Prostate gland (tissue), 2 donors: ENCODE data around the gene LIX1L. TPM values are rescaled to one million over a fixed set of nuclear protein-coding genes. Genes with fewer than 3 reads are reported as not detected.
"Not testable (repeated sequence)": the region's sequence is repeated elsewhere in the genome, so short reads cannot be mapped to it uniquely, and the experiment has no call there.

Source experiments
- DNase-seq: peaks from one replicate; pipeline ENCODE4 v3.0.0-alpha.2; 2019; ENCODE audit warnings: low spot score
- H3K27ac ChIP-seq, 2 donors: fragments of 200-600 bp; sonication (generic); 2 replicates each; pipeline ENCODE4 v1.5.1; 2017 to 2019
- H3K27me3 ChIP-seq: fragments of 200-600 bp; sonication (generic); replicated peaks from 2 replicates; pipeline ENCODE4 v1.5.1; 2019; ENCODE audit not compliant: insufficient read depth
- H3K36me3 ChIP-seq, 2 donors: fragments of 200-600 bp; sonication (generic); 1 replicate in 1 of 2; 2 replicates in 1 of 2; pipeline versions ENCODE4 v1.5.1 to v1.8.1; 2017 to 2019
- H3K4me1 ChIP-seq: fragments of 200-600 bp; sonication (generic); replicated peaks from 2 replicates; pipeline ENCODE4 v1.5.1; 2019
- H3K4me3 ChIP-seq, 2 donors: fragments of 200-600 bp; sonication (generic); 2 replicates each; pipeline ENCODE4 v1.5.1; 2017 to 2019
- H3K9me3 ChIP-seq: fragments of 200-600 bp; sonication (generic); 2 replicates; pipeline ENCODE4 v1.5.1; 2017
- POLR2A ChIP-seq: fragments of 450-650 bp; IDR thresholded peaks from one replicate; pipeline ENCODE4 v1.6.1; 2016; ENCODE audit warnings: antibody characterized with exemption, mild to moderate bottlenecking
- POLR2AphosphoS5 ChIP-seq: sonication (generic); formaldehyde crosslinking; IDR thresholded peaks from one replicate; pipeline ENCODE4 v1.6.1; 2017; ENCODE audit warnings: antibody characterized with exemption
- WGBS: methylation state at CpG from one replicate; pipeline ENCODE4 v1.1.5; 2018; 5-methylcytosine and 5-hydroxymethylcytosine counted together
- intact Hi-C: fragments of 100-400 bp; cut with DNase I; formaldehyde crosslinking; loops from one replicate; pipeline ENCODE4 v1.14.2; 2022
- total RNA-seq, 2 donors: library from RNA; depleted of rRNA; stranded (reverse); fragments of >200 nt; gene quantifications; one replicate each; pipeline ENCODE4 v1.1.0, GENCODE V29; 2016
- TF ChIP-seq, protein P1 (sequence below), 4 experiments: fragments of 200-600 bp in 2 of 4; fragments of 450-650 bp in 2 of 4; sonication (generic) in 2 of 4; IDR thresholded peaks; 1 replicate in 3 of 4; 2 replicates in 1 of 4; pipeline ENCODE4 v1.5.1; 2016 to 2019; ENCODE audit warnings: antibody characterized with exemption in 4 of 4, mild to moderate bottlenecking in 2 of 4, moderate library complexity in 2 of 4

LIX1L gene
- total RNA-seq, 2 donors from 2014 or later = 30.0 to 31.8 TPM

DNA sequence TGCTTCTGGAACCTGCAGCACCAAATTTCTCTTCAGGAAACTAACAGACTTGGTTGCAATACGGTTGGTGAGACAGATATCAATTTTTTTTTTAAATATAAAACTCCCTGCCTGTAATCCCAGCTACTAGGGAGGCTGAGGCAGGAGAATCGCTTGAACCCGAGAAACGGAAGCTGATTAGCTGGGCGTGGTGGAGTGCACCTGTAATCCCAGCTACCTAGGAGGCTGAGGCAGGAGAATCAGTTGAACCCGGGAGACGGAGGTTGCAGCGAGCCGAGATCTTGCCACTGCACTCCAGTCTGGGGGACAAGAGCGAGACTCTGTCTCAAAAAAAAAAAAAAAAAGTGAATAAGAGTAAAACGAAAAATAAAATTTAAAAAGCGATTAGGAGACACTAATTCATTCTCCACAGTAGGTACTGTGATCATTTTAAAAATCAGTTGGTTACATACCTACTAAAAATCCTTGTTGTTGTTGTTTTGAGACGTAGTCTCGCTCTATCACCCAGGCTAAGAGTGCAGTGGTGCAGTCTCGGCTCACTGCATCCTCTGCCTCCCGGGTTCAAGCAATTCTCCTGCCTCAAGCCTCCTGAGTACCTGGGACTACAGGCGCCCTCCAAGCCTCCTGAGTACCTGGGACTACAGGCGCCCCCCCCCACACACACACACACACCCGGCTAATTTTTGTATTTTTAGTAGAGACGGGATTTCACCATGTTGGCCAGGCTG is 29.7 kb downstream of the LIX1L start:
- H3K4me1 ChIP-seq = no peaks in the 10 kb centered on the region
- no peaks in the 10 kb centered on the region for H3K9me3 ChIP-seq
- TF ChIP-seq, protein P1, sequence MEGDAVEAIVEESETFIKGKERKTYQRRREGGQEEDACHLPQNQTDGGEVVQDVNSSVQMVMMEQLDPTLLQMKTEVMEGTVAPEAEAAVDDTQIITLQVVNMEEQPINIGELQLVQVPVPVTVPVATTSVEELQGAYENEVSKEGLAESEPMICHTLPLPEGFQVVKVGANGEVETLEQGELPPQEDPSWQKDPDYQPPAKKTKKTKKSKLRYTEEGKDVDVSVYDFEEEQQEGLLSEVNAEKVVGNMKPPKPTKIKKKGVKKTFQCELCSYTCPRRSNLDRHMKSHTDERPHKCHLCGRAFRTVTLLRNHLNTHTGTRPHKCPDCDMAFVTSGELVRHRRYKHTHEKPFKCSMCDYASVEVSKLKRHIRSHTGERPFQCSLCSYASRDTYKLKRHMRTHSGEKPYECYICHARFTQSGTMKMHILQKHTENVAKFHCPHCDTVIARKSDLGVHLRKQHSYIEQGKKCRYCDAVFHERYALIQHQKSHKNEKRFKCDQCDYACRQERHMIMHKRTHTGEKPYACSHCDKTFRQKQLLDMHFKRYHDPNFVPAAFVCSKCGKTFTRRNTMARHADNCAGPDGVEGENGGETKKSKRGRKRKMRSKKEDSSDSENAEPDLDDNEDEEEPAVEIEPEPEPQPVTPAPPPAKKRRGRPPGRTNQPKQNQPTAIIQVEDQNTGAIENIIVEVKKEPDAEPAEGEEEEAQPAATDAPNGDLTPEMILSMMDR (IDR thresholded peaks at IDR 0.05) = no peak
- TF ChIP-seq POLR2AphosphoS5 = no peak
- no peak for TF ChIP-seq POLR2A
- 62% methylated on average over 20 of the region's 20 CpGs for whole genome bisulfite sequencing
- H3K36me3 ChIP-seq = no peaks in the 10 kb centered on the region
- no peaks in the 10 kb centered on the region for H3K27me3 ChIP-seq
- peak overlapping the region; percentile 56 to 78 for H3K4me3 ChIP-seq
- H3K27ac ChIP-seq = peak overlapping the region; percentile 94 to 95
- no peak for DNase-seq
- intact Hi-C loops = no loop called here

DNA sequence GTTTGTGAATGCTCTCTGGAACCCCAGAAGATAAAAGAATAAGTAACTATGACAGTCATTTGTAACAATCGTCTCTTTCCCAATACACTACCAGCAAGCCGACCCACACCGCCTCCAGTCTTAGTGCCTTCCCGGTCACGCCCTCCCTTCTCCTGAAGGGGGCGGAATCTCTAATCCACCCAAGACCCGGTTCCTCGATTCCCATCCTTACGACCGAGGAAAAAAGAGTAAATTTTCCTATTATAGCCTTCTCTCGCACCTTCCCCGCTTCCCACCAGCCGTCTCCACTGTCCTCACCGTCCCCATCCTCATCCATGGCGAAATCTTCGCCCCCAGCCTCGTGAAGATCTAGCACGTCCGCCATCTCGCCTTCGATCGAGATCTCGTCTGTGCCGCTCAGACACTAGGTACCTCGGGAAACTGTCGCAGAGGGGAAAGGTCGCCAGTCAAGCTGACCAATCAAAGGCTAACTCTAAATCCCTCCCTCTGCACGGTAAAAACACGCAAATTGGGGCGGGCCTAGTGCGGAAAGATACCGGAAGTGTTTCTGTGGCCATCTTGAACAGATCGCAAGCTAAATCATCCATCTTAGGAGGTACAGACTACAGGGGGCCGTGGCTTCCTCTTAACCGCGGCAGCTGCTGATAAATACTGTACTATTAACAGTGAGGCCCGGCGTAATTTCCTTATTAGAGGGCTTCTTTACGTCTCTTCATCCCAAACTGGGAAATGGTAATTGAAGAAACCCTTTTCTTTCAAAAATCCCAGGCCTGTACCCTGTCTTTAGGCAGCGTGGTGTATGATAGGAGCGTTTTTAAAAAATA is 30.5 kb downstream of the LIX1L start, which contains the start of gene RBM8A:
Gene RBM8A, minus strand, starts transcription at position 422 of the 824 bp plus-strand sequence. Its CDS starts 58 bp downstream, at position 364.
- Histone ChIP-seq H3K4me3 (peak within 1 kb of the TSS; percentile 56 to 78), H3K9me3 (no peaks in the 10 kb centered on the region), H3K36me3 (no peaks in the 10 kb centered on the region), H3K27ac (peak within 1 kb of the TSS; percentile 94 to 95), H3K4me1 (no peaks in the 10 kb centered on the region), H3K27me3 (no peaks in the 10 kb centered on the region)
- TF ChIP-seq, protein P1 (IDR thresholded peaks at IDR 0.05) = peak; percentile 28 to 83 (median 53)
- TF ChIP-seq POLR2A (peak; percentile 99), POLR2AphosphoS5 (peak; percentile 100)
- DNase-seq = peak; percentile 96
- intact Hi-C loops = no loop called here
- WGBS = under 1% methylated on average over 41 of the region's 41 CpGs

DNA sequence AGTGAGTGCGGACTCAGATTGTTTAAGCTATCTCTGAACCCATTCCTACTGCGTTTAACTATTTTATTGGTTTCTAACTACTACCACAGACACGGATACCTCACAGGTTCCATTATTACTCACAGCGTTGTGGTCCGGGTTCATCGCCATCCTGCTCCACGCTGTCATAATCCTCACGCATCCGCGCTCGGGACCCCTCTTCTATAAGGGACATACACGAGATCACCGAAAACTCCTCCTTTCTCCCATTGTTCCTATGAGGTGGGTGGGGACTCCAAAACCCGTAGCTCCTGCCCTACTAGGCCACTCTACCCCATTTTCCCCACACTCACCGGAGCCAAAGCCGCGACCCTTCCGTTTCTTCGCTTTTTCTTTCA is 31.1 kb downstream of the LIX1L start:
- peak overlapping the region; percentile 56 to 78 for H3K4me3 ChIP-seq
- DNase-seq = no peak
- WGBS = 5% methylated on average over 19 of the region's 19 CpGs
- H3K36me3 ChIP-seq = no peaks in the 10 kb centered on the region
- no peak for TF ChIP-seq POLR2A
- TF ChIP-seq, protein P1 (IDR thresholded peaks at IDR 0.05) = no peak
- no peak for TF ChIP-seq POLR2AphosphoS5
- H3K4me1 ChIP-seq = no peaks in the 10 kb centered on the region
- H3K9me3 ChIP-seq = no peaks in the 10 kb centered on the region
- H3K27ac ChIP-seq = peak overlapping the region; percentile 94 to 95
- intact Hi-C loops = no loop called here
- H3K27me3 ChIP-seq = no peaks in the 10 kb centered on the region

DNA sequence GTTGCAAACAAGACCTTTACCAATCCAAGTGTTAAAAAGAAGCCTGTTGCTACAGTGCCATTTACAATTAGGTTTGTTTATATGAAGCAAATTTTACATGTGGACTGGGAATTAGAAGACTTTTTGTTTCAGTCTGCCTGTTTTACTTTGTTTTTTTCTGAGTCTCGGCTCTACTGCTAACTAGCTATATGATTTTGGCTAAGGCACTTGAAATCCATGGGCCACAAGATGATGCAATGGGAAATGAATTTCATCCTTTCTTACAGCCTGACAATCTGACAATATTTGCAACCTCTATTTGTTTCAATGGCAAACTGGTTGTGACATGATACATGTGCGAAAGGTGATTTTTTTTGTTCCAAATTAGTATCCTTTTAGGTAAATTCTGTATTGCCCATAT is 35.6 kb downstream of the LIX1L start:
- WGBS = 74% methylated on average over 2 of the region's 2 CpGs
- no peaks in the 10 kb centered on the region for H3K36me3 ChIP-seq
- intact Hi-C loops = no loop called here
- TF ChIP-seq, protein P1 (IDR thresholded peaks at IDR 0.05) = no peak
- TF ChIP-seq POLR2AphosphoS5 (no peak), POLR2A (no peak)
- no peak overlapping the region for H3K27ac ChIP-seq
- H3K4me3 ChIP-seq = no peak overlapping the region
- no peaks in the 10 kb centered on the region for H3K9me3 ChIP-seq
- H3K27me3 ChIP-seq = no peaks in the 10 kb centered on the region
- peaks cover 3% of the 10 kb centered on the region for H3K4me1 ChIP-seq
- no peak for DNase-seq

DNA sequence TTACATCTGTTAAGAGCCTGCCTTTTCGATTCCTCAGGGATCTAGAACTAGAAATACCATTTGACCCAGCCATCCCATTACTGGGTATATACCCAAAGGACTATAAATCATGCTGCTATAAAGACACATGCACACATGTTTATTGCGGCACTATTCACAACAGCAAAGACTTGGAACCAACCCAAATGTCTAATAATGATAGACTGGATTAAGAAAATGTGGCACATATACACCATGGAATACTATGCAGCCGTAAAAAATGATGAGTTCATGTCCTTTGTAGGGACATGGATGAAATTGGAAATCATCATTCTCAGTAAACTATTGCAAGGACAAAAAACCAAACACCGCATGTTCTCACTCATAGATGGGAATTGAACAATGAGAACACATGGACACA is 37.5 kb downstream of the LIX1L start:
- 88% methylated on average over 3 of the region's 4 CpGs for WGBS
- DNase-seq, H3K9me3 ChIP-seq, H3K4me1 ChIP-seq, H3K4me3 ChIP-seq, H3K36me3 ChIP-seq, H3K27me3 ChIP-seq, H3K27ac ChIP-seq, intact Hi-C loops: not testable (repeated sequence)
